HepG2 (cell line): ENCODE results near the gene TRIM7.

Source experiments
- DPF2 ChIP-seq: sonication (generic); formaldehyde crosslinking; IDR thresholded peaks from 2 replicates; pipeline ENCODE4 v1.4.0; 2020; ENCODE audit warnings: mild to moderate bottlenecking, low read depth, missing genetic modification reagents, borderline replicate concordance
- GLI4 ChIP-seq: sonication (generic); formaldehyde crosslinking; IDR thresholded peaks from 2 replicates; pipeline ENCODE4 v1.5.1; 2020; ENCODE audit warnings: missing genetic modification reagents, mild to moderate bottlenecking, moderate library complexity, borderline replicate concordance
- MTA1 ChIP-seq: sonication (generic); formaldehyde crosslinking; IDR thresholded peaks from 2 replicates; pipeline ENCODE4 v1.4.0; 2020; ENCODE audit warnings: missing genetic modification reagents, mild to moderate bottlenecking, borderline replicate concordance
- POLR2AphosphoS5 ChIP-seq: IDR thresholded peaks from 2 replicates; pipeline ENCODE4 v1.6.1; 2012; ENCODE audit warnings: low read depth, low read length
- SAP130 ChIP-seq: IDR thresholded peaks from 2 replicates; pipeline ENCODE4 v1.6.1; 2016; ENCODE audit warnings: low read depth
- ZFX ChIP-seq: sonication (generic); formaldehyde crosslinking; IDR thresholded peaks from 2 replicates; pipeline ENCODE4 v1.4.0; 2020; ENCODE audit warnings: mild to moderate bottlenecking, low read depth, missing genetic modification reagents, moderate library complexity
- ZNF232 ChIP-seq: sonication (generic); formaldehyde crosslinking; IDR thresholded peaks from 2 replicates; pipeline ENCODE4 v1.4.0; 2020; ENCODE audit warnings: missing genetic modification reagents, borderline replicate concordance
- TF ChIP-seq, protein P1 (sequence below), 2 experiments: fragments of 450-650 bp in 1 of 2; sonication (generic) in 1 of 2; formaldehyde crosslinking in 1 of 2; IDR thresholded peaks; 2 replicates each; pipeline versions ENCODE4 v1.6.1 to v1.8.0; 2016 to 2022; ENCODE audit warnings: antibody characterized with exemption in 1 of 2, mild to moderate bottlenecking in 1 of 2, missing genetic modification reagents in 1 of 2

DNA sequence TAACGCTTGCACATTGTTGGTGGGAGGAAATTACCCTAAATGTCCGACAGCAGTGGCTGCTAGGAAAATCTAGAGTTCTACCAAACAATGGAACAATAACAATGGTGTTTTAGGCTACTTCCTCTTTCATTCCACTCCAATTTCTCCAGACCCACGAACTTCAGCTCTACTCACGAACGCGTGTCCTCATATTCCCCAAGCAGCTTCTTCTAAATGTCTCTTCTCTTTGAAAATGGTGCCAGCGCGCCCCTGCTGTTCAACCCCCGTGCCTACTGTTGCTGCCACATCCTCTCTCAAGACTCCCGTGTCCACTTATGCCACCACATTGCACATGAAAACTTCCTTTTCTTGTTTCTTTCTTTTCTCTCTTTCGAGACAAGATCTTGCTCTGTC is 32.0 kb downstream of the TRIM7 start:
- no peak for TF ChIP-seq ZFX
- no peak for TF ChIP-seq ZNF232 (CRISPR knock-in tag)
- TF ChIP-seq, protein P1, sequence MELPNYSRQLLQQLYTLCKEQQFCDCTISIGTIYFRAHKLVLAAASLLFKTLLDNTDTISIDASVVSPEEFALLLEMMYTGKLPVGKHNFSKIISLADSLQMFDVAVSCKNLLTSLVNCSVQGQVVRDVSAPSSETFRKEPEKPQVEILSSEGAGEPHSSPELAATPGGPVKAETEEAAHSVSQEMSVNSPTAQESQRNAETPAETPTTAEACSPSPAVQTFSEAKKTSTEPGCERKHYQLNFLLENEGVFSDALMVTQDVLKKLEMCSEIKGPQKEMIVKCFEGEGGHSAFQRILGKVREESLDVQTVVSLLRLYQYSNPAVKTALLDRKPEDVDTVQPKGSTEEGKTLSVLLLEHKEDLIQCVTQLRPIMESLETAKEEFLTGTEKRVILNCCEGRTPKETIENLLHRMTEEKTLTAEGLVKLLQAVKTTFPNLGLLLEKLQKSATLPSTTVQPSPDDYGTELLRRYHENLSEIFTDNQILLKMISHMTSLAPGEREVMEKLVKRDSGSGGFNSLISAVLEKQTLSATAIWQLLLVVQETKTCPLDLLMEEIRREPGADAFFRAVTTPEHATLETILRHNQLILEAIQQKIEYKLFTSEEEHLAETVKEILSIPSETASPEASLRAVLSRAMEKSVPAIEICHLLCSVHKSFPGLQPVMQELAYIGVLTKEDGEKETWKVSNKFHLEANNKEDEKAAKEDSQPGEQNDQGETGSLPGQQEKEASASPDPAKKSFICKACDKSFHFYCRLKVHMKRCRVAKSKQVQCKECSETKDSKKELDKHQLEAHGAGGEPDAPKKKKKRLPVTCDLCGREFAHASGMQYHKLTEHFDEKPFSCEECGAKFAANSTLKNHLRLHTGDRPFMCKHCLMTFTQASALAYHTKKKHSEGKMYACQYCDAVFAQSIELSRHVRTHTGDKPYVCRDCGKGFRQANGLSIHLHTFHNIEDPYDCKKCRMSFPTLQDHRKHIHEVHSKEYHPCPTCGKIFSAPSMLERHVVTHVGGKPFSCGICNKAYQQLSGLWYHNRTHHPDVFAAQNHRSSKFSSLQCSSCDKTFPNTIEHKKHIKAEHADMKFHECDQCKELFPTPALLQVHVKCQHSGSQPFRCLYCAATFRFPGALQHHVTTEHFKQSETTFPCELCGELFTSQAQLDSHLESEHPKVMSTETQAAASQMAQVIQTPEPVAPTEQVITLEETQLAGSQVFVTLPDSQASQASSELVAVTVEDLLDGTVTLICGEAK (IDR thresholded peaks at IDR 0.05), result no peak
- TF ChIP-seq, protein P1 (CRISPR knock-in tag; IDR thresholded peaks at IDR 0.05), result no peak
- no peak for TF ChIP-seq POLR2AphosphoS5
- no peak for TF ChIP-seq SAP130 (CRISPR knock-in tag)
- no peak for TF ChIP-seq GLI4 (CRISPR knock-in tag)
- TF ChIP-seq MTA1 (CRISPR knock-in tag), result no peak
- no peak for TF ChIP-seq DPF2 (CRISPR knock-in tag)
